Dendritic cell treated with granulocyte-macrophage colony-stimulating factor and Interleukin-4, amounts not matched to agents 40 ng/mL and 50 ng/mL, for 4 days (primary cell): Measurements from ENCODE around the gene OSM.
A peak's percentile ranks its signal among the peaks of the same experiment; 100 is the strongest.

Source experiments
- H3K27ac Mint-ChIP-seq: one replicate; pipeline ENCODE4 v1.8.0; 2022; ENCODE audit warnings: mild to moderate bottlenecking, mixed read lengths
- H3K27me3 Mint-ChIP-seq: one replicate; pipeline ENCODE4 v1.8.0; 2022; ENCODE audit warnings: mild to moderate bottlenecking, mixed read lengths
- H3K36me3 Mint-ChIP-seq: one replicate; pipeline ENCODE4 v1.8.0; 2022; ENCODE audit warnings: low read depth, mixed read lengths
- H3K4me1 Mint-ChIP-seq: one replicate; pipeline ENCODE4 v1.8.0; 2022; ENCODE audit warnings: low read depth, mixed read lengths
- H3K4me3 Mint-ChIP-seq: one replicate; pipeline ENCODE4 v1.8.0; 2022; ENCODE audit warnings: mild to moderate bottlenecking, moderate library complexity, mixed read lengths
- H3K9me3 Mint-ChIP-seq: one replicate; pipeline ENCODE4 v1.8.0; 2022; ENCODE audit warnings: mixed read lengths
- intact Hi-C: fragments of 100-400 bp; cut with micrococcal nuclease; formaldehyde crosslinking; loops from one replicate; pipeline ENCODE4 v1.15.0; 2022

The OSM gene

DNA sequence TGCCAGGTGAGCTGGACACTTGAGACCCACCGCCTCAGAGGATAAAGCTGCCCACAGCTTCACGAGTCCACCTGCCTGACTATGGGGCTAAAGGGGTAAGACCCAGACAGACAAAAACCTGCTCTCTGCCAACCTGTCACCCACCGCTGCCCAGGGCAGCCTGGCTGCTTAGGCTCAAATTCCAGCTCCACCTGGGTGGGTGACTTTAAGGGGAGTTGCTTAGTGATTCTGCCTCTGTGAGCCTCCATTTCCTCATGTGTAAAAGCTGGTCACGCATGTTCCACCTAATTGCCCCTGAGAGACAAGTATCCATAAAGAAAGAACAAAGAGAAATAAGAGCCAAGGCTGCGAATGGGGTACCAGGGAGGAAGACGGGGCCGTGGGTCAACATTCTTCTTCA is 26.4 kb upstream of the OSM start:
- intact Hi-C loops = no loop called here
- no peak overlapping the region for H3K27ac Mint-ChIP-seq
- no peaks in the 10 kb centered on the region for H3K9me3 Mint-ChIP-seq
- H3K27me3 Mint-ChIP-seq = no peaks in the 10 kb centered on the region
- peaks cover 33% of the 10 kb centered on the region for H3K4me1 Mint-ChIP-seq
- peaks cover 70% of the 10 kb centered on the region for H3K36me3 Mint-ChIP-seq
- H3K4me3 Mint-ChIP-seq = no peak overlapping the region

DNA sequence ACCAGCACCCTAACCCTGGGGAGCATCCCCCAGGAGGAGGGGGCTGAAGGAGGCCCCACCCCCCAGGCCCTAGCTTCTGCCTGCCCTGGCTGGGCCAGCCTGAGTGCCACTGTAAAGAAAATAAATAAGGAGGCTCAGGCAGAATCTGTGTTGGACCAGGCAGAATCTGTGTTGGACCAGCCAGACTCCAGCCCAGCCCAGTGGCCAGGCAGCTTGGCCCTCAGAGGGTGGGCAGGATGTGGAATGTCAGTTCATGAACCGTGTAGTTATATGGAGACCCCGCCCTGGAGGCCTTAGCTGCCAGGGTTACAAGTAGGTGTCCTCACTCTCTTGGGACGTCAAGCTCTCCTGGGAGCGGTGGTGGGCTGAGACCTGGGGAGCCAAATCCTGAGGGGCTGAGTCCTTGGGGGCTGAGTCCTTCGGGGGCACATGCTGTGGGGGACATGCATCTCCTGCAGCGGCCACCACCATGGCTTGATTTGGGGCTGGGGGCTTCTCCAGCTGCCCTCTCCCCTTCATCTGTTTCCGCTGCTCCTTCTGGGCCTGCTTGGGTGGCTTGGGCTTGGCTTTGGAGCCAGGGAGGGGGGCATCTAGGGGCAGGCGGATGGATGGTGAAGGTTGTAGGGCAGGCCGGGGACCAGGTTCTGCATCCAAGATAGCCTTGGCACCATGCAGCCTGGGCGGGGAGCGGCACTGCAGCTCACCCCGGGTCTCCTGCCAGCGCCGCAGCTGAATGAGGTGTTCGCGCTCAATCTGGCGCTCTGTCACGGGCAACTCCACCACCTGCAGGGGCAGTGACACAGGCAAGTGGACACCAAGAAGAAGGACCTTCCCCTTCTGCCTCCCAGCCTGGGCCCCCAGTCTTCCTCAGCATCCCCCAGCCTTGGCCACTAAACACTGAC is 25.7 kb upstream of the OSM start:
- H3K4me3 Mint-ChIP-seq = no peak overlapping the region
- H3K4me1 Mint-ChIP-seq = peaks cover 40% of the 10 kb centered on the region
- H3K36me3 Mint-ChIP-seq = peaks cover 63% of the 10 kb centered on the region
- no peaks in the 10 kb centered on the region for H3K27me3 Mint-ChIP-seq
- intact Hi-C loops = no loop called here
- no peaks in the 10 kb centered on the region for H3K9me3 Mint-ChIP-seq
- peak overlapping the region; percentile 90 for H3K27ac Mint-ChIP-seq

DNA sequence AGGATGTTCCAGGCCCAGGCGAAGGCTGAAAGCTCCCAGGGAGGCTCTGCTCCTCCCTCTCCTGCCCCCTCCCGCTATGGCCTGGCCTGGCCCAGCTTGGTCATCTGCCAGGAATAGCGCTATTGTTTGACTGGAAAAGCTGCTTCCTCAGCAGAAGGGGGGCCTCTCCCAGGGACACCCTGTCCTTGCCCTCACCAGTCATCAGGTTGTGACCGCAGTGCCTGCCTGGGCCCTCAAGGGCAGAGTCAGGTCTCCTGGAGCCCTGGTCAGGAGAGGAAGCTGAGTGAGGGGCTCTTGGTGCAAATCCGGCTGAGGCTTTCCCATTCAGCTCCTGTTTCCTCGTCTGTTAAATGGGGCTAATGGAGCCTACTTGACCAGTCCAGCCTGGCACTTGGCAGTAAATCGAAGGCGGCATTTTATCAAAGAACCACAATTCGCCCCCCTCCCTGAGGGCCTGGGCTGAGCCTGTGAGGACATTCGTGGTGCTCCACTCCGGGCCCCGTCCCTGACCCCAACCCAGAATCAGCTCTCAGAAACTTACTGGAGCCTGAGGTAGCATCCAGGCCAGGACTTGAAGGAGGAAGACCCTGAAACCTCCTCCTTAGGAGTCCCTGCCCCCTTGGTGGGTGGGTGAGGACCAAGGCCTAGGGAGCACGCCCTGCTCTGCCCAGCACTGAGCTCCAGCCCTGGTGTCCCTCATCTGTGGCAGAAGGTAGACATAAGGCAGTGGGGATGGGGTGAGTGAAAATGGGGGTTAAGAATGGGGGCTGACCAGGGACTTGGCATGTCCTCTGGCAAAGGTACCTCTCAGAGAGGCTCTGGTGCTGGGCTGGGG is 24.6 kb upstream of the OSM start:
- intact Hi-C loops = no loop called here
- Mint-ChIP-seq H3K4me1 (peaks cover 50% of the 10 kb centered on the region), H3K27ac (peak overlapping the region; percentile 90), H3K4me3 (no peak overlapping the region), H3K27me3 (no peaks in the 10 kb centered on the region), H3K36me3 (peaks cover 58% of the 10 kb centered on the region), H3K9me3 (no peaks in the 10 kb centered on the region)

- Mint-ChIP-seq H3K4me1 (peaks cover 58% of the 10 kb centered on the region), H3K27ac (peak overlapping the region; percentile 90), H3K36me3 (peaks cover 55% of the 10 kb centered on the region), H3K9me3 (no peaks in the 10 kb centered on the region), H3K4me3 (peak overlapping the region; percentile 79), H3K27me3 (no peaks in the 10 kb centered on the region)
- intact Hi-C loops = no loop called here
Measured at GRCh38 chr22:30290342-30291057, 23.8 kb upstream of the OSM start.

GRCh38 chr22:30289980-30290313 is 23.3 kb upstream of the OSM start:
- Mint-ChIP-seq H3K4me3 (peak overlapping the region; percentile 79), H3K27ac (peak overlapping the region; percentile 90), H3K4me1 (peaks cover 64% of the 10 kb centered on the region), H3K9me3 (no peaks in the 10 kb centered on the region), H3K27me3 (peaks cover 1% of the 10 kb centered on the region), H3K36me3 (peaks cover 55% of the 10 kb centered on the region)
- intact Hi-C loops = loop anchor here (1.0 to 10.0 kb wide), 5 partner anchors 12 to 175 kb away; partner anchors contain the start of genes SF3A1 and TBC1D10A

GRCh38 chr22:30289141-30289979 is 22.7 kb upstream of the OSM start, which contains the start of gene CASTOR1:
TSS of gene CASTOR1 (minus strand) at chr22:30289505. CDS start at chr22:30289497, 8 bp downstream.
- intact Hi-C loops = loop anchor here (1.0 to 10.0 kb wide), 5 partner anchors 13 to 175 kb away; partner anchors contain the start of genes SF3A1 and TBC1D10A
- peaks cover 2% of the 10 kb centered on the region for H3K27me3 Mint-ChIP-seq
- H3K4me1 Mint-ChIP-seq = peaks cover 69% of the 10 kb centered on the region
- peak within 1 kb of the TSS; percentile 90 for H3K27ac Mint-ChIP-seq
- peak within 1 kb of the TSS; percentile 79 for H3K4me3 Mint-ChIP-seq
- H3K36me3 Mint-ChIP-seq = peaks cover 52% of the 10 kb centered on the region
- no peaks in the 10 kb centered on the region for H3K9me3 Mint-ChIP-seq

- Mint-ChIP-seq H3K4me3 (peak overlapping the region; percentile 79), H3K9me3 (no peaks in the 10 kb centered on the region), H3K27me3 (peaks cover 2% of the 10 kb centered on the region), H3K27ac (peak overlapping the region; percentile 90), H3K4me1 (peaks cover 77% of the 10 kb centered on the region), H3K36me3 (peaks cover 45% of the 10 kb centered on the region)
- intact Hi-C loops = loop anchor here (1.0 to 10.0 kb wide), 5 partner anchors 14 to 174 kb away; partner anchors contain the start of genes SF3A1 and TBC1D10A
Measured at GRCh38 chr22:30288419-30289140, 21.9 kb upstream of the OSM start.

DNA sequence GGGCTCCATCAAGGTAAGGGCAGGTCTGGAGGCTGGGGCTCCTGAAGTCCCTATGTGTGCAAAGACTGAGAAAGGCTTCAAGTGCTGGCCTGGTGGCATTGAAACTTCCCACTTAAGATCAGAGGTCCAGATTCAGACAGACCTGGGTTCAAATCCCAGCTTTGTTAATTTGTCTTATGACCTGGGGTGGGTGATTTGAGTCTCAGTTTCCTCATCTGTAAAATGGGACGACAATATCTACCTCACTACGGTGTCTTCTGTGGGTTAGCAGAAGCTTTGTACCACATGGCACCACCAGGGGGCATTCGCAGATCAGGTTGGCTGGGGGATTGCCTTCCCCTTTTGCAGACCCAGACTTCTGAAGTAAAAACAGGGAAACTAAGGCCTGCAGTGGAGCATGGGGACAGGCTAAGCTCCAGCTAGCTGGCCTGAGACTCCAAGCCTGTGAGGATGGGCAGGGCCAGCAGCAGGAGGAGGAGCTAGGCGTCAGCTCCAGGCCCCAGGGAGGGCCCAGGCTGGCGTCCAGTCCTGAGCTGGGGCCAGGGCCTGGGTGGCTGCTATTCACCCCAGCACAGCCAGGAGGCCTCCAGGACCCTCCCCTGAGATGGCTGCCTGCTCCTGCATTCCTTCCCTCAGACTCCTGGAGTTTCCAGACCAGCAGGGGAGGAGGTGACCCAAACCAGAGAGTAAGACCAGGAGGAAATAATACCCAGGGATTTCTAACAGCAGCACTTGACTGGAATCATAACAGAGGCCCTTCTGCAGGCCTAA is 21.2 kb upstream of the OSM start:
- Mint-ChIP-seq H3K9me3 (no peaks in the 10 kb centered on the region), H3K27me3 (peaks cover 2% of the 10 kb centered on the region), H3K4me1 (peaks cover 85% of the 10 kb centered on the region), H3K27ac (peak overlapping the region; percentile 90), H3K36me3 (peaks cover 37% of the 10 kb centered on the region), H3K4me3 (peak overlapping the region; percentile 79)
- intact Hi-C loops = loop anchor here (1.0 to 10.0 kb wide), 4 partner anchors 36 to 173 kb away; partner anchors contain the start of genes RNF215 and TBC1D10A

DNA sequence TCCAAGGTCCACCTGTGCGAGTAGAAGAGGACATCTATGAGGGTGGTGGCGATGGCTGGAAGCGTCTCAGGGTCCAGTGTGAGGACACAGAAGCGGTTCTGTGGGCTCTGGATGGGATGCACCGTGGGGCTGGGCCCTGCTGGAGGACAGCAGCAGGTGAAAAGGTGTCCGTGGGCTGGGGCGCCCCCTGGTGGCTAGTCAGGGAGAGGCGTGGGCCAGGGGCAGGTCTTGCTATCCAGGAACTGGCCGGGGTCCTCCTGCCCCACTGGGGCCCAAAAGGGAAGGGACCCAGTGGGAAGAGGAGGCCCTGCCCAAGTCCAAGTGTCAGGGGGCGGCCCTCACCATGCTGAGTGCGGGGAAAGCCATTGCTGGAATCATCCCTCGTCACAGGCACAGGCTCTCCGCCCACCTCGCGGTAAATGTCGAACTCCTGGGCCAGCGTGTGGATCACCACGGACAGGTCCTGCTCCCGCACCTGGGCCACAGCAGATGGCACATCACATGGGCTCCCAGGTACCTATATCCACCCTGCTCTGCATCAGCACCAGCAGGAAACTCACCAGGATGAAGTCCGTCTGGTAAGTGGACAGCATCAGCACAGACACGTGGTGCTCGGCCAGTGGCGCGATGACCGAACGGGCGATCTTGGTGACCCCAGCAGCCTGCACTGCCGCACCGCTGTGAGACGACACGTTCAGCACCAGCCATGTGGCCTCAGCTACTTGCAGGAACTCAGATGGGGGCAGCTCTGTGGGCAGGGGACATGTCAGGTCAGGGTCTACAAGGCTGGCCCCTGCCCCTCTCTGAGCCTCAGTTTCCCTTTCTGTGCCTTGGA is 20.4 kb upstream of the OSM start:
- H3K27me3 Mint-ChIP-seq = peaks cover 2% of the 10 kb centered on the region
- no peak overlapping the region for H3K27ac Mint-ChIP-seq
- H3K4me3 Mint-ChIP-seq = no peak overlapping the region
- intact Hi-C loops = loop anchor here (1.0 to 10.0 kb wide), 4 partner anchors 24 to 172 kb away; partner anchors contain the start of gene RNF215
- H3K9me3 Mint-ChIP-seq = no peaks in the 10 kb centered on the region
- peaks cover 93% of the 10 kb centered on the region for H3K4me1 Mint-ChIP-seq
- H3K36me3 Mint-ChIP-seq = peaks cover 29% of the 10 kb centered on the region

- H3K27me3 Mint-ChIP-seq = peaks cover 2% of the 10 kb centered on the region
- no peak overlapping the region for H3K4me3 Mint-ChIP-seq
- H3K4me1 Mint-ChIP-seq = peaks cover 94% of the 10 kb centered on the region
- H3K27ac Mint-ChIP-seq = no peak overlapping the region
- no peaks in the 10 kb centered on the region for H3K9me3 Mint-ChIP-seq
- intact Hi-C loops = loop anchor here (1.0 to 10.0 kb wide), 3 partner anchors 23 to 172 kb away; no protein-coding TSS in a partner anchor
- H3K36me3 Mint-ChIP-seq = peaks cover 22% of the 10 kb centered on the region
Measured at GRCh38 chr22:30286331-30286730, 19.7 kb upstream of the OSM start.

- Mint-ChIP-seq H3K27me3 (peaks cover 2% of the 10 kb centered on the region), H3K36me3 (peaks cover 19% of the 10 kb centered on the region), H3K9me3 (no peaks in the 10 kb centered on the region), H3K4me3 (no peak overlapping the region), H3K4me1 (peaks cover 94% of the 10 kb centered on the region), H3K27ac (no peak overlapping the region)
- intact Hi-C loops = loop anchor here (1.0 to 10.0 kb wide), 3 partner anchors 23 to 171 kb away; no protein-coding TSS in a partner anchor
Measured at GRCh38 chr22:30285846-30286200, 19.2 kb upstream of the OSM start.
